ENCODE measurements around the gene NUP210L. TPM values are rescaled to one million over a fixed set of nuclear protein-coding genes. Genes with fewer than 3 reads are reported as not detected.

Gene NUP210L
- total RNA-seq, 1 donor from 2014 or later, result 0.15 TPM

GRCh38 chr1:153944827-153945117, 210.1 kb downstream of the NUP210L start:
- Mint-ChIP-seq H3K27ac (ENCODE audit: unreplicated experiment) (no peak overlapping the region), H3K36me3 (ENCODE audit: low read depth, unreplicated experiment) (peaks cover 13% of the 10 kb centered on the region), H3K4me1 (ENCODE audit: unreplicated experiment) (peaks cover 18% of the 10 kb centered on the region), H3K4me3 (ENCODE audit: unreplicated experiment) (peak overlapping the region; percentile 97), H3K27me3 (ENCODE audit: unreplicated experiment) (peaks cover 17% of the 10 kb centered on the region), H3K9me3 (ENCODE audit: unreplicated experiment) (no peaks in the 10 kb centered on the region)
- no peak for DNase-seq (ENCODE audit: low spot score)
- TF ChIP-seq CTCF (IDR thresholded peaks at IDR 0.05; ENCODE audit: unreplicated experiment), result no peak

GRCh38 chr1:153944005-153944826, 210.7 kb downstream of the NUP210L start:
- DNase-seq (ENCODE audit: low spot score), result no peak
- Mint-ChIP-seq H3K27ac (ENCODE audit: unreplicated experiment) (peak overlapping the region; percentile 80), H3K4me3 (ENCODE audit: unreplicated experiment) (peak overlapping the region; percentile 97), H3K36me3 (ENCODE audit: low read depth, unreplicated experiment) (peaks cover 15% of the 10 kb centered on the region), H3K9me3 (ENCODE audit: unreplicated experiment) (no peaks in the 10 kb centered on the region), H3K4me1 (ENCODE audit: unreplicated experiment) (peaks cover 18% of the 10 kb centered on the region), H3K27me3 (ENCODE audit: unreplicated experiment) (peaks cover 17% of the 10 kb centered on the region)
- TF ChIP-seq CTCF (IDR thresholded peaks at IDR 0.05; ENCODE audit: unreplicated experiment), result no peak

- no peak overlapping the region for H3K27ac Mint-ChIP-seq (ENCODE audit: unreplicated experiment)
- peaks cover 15% of the 10 kb centered on the region for H3K27me3 Mint-ChIP-seq (ENCODE audit: unreplicated experiment)
- no peaks in the 10 kb centered on the region for H3K9me3 Mint-ChIP-seq (ENCODE audit: unreplicated experiment)
- peaks cover 18% of the 10 kb centered on the region for H3K4me1 Mint-ChIP-seq (ENCODE audit: unreplicated experiment)
- TF ChIP-seq CTCF (IDR thresholded peaks at IDR 0.05; ENCODE audit: unreplicated experiment), result no peak
- no peak for DNase-seq (ENCODE audit: low spot score)
- no peak overlapping the region for H3K4me3 Mint-ChIP-seq (ENCODE audit: unreplicated experiment)
- peaks cover 18% of the 10 kb centered on the region for H3K36me3 Mint-ChIP-seq (ENCODE audit: low read depth, unreplicated experiment)
Measured at GRCh38 chr1:153942766-153943549, 211.9 kb downstream of the NUP210L start.

Small RNA genes within 50 kb of the gene (microRNA-seq; reads per million reads assigned to microRNA genes)
- gene MIR190B (ENCODE audit: unreplicated experiment), result 12.0 reads per million, percentile 61 among the genes with 10 or more reads in this experiment
- 0.63 reads per million for gene MIR5698 (ENCODE audit: unreplicated experiment)
- gene MIR6737 (ENCODE audit: unreplicated experiment), result 2.3 reads per million, percentile 33 among the genes with 10 or more reads in this experiment

Other genes starting within 250 kb of the NUP210L start
- 45.4 TPM for gene GATAD2B, start 232.1 kb downstream of the NUP210L start, total RNA-seq (ENCODE audit: unreplicated experiment)
- gene DENND4B, start 208.4 kb downstream of the NUP210L start, total RNA-seq (ENCODE audit: unreplicated experiment), result 53.1 TPM
- gene CRTC2, start 196.5 kb downstream of the NUP210L start, total RNA-seq (ENCODE audit: unreplicated experiment), result 69.9 TPM
- 136 TPM for gene SLC39A1, start 191.5 kb downstream of the NUP210L start, total RNA-seq (ENCODE audit: unreplicated experiment)
- gene CREB3L4, start 187.2 kb downstream of the NUP210L start, total RNA-seq (ENCODE audit: unreplicated experiment), result 13.2 TPM
- 58.7 TPM for gene JTB, start 177.4 kb downstream of the NUP210L start, total RNA-seq (ENCODE audit: unreplicated experiment)
- gene RAB13, start 168.7 kb downstream of the NUP210L start, total RNA-seq (ENCODE audit: unreplicated experiment), result 419 TPM
- 2,665 TPM for gene RPS27, start 164.3 kb downstream of the NUP210L start, total RNA-seq (ENCODE audit: unreplicated experiment)
- gene TPM3, start 37.0 kb upstream of the NUP210L start, total RNA-seq (ENCODE audit: unreplicated experiment), result 689 TPM
- not detected for gene CFAP141, start 51.3 kb upstream of the NUP210L start, total RNA-seq (ENCODE audit: unreplicated experiment)
- 243 TPM for gene UBAP2L, start 65.9 kb upstream of the NUP210L start, total RNA-seq (ENCODE audit: unreplicated experiment)
- 57.1 TPM for gene HAX1, start 117.6 kb upstream of the NUP210L start, total RNA-seq (ENCODE audit: unreplicated experiment)
- gene AQP10, start 166.0 kb upstream of the NUP210L start, total RNA-seq (ENCODE audit: unreplicated experiment), result not detected
- gene ATP8B2, start 170.5 kb upstream of the NUP210L start, total RNA-seq (ENCODE audit: unreplicated experiment), result 58.1 TPM